Stimulated activated CD8-positive, alpha-beta memory T cell treated with anti-CD3 and anti-CD28 coated beads, Interleukin-4, amount 100 ng/mL, for 24 hours (primary cell): ENCODE results near the gene KMT2B.

Source experiments
- DNase-seq: peaks from one replicate; pipeline ENCODE4 v3.0.0-alpha.2; 2020; ENCODE audit warnings: low read depth

The KMT2B gene

GRCh38 chr19:35742121-35742724 is 24.4 kb downstream of the KMT2B start, which contains the start of gene IGFLR1:
Gene IGFLR1 (minus strand): TSS chr19:35742452. CDS start chr19:35741180, 1,272 bp downstream.
- peak; percentile 58 for DNase-seq

GRCh38 chr19:35743640-35744429 is 26.0 kb downstream of the KMT2B start:
- DNase-seq, result no peak

DNA sequence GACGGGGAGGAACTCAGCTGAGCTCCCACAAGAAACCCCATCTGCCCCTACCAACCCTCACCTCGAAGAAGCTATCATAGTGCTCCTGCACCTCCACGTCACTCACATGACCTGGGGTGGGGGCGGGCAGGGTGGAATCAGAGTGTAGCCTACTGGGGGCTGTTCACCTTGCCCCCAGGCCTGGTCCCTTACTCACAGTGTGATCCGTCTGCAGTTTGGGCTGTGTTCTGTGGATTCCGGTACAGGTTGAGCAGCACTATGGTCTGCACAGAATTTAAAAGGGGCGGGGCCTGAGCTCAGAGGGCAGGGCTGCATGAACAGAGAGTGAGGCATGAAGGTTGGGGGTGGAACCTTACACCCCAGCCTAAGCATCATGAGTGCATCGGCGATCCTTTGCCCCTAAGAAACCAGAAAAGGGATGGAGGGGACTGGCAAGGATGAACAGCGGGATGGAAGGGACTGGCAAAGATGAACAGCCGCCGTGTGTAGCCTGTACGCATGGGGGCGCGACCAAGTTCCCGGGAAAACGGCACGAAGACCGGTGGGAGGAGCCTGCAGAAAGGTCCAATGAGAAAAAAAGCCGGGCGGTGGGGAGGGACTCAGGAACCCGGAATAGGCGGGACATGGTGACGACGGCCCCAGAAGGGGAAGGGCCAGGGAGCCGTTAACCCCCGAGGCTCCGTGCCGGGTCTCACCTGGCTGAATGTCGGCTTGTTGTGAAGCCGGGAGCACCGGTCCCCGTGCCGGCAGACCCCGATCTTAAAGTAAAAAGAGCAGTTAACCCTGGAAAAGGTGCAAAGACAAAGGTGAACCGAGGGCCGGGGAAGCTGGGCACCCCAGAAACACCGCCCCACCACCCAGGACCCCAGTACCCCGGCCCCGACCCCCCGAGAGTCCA is 26.9 kb downstream of the KMT2B start:
- peak; percentile 83 for DNase-seq

- peak; percentile 92 for DNase-seq
Observed at GRCh38 chr19:35745328-35746086, 27.7 kb downstream of the KMT2B start, which contains the start of the genes PSENEN and U2AF1L4. Gene PSENEN (plus strand): TSS chr19:35745651. CDS start chr19:35745931, 280 bp downstream. Gene U2AF1L4 (minus strand): TSS chr19:35745418. CDS start chr19:35745391, 27 bp downstream.

- DNase-seq, result no peak
Observed at GRCh38 chr19:35746087-35746462, 28.3 kb downstream of the KMT2B start.

DNA sequence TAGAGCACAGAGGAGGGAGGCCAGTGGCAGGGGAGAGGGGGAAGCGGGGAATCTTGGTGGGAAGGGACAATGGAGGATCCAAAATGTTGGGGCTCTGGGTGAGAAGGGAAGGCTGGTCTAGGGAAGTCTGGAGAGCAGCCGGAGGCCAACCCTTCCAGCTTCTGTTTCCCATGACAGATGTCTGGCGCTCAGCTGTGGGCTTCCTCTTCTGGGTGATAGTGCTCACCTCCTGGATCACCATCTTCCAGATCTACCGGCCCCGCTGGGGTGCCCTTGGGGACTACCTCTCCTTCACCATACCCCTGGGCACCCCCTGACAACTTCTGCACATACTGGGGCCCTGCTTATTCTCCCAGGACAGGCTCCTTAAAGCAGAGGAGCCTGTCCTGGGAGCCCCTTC is 28.7 kb downstream of the KMT2B start:
- no peak for DNase-seq

DNA sequence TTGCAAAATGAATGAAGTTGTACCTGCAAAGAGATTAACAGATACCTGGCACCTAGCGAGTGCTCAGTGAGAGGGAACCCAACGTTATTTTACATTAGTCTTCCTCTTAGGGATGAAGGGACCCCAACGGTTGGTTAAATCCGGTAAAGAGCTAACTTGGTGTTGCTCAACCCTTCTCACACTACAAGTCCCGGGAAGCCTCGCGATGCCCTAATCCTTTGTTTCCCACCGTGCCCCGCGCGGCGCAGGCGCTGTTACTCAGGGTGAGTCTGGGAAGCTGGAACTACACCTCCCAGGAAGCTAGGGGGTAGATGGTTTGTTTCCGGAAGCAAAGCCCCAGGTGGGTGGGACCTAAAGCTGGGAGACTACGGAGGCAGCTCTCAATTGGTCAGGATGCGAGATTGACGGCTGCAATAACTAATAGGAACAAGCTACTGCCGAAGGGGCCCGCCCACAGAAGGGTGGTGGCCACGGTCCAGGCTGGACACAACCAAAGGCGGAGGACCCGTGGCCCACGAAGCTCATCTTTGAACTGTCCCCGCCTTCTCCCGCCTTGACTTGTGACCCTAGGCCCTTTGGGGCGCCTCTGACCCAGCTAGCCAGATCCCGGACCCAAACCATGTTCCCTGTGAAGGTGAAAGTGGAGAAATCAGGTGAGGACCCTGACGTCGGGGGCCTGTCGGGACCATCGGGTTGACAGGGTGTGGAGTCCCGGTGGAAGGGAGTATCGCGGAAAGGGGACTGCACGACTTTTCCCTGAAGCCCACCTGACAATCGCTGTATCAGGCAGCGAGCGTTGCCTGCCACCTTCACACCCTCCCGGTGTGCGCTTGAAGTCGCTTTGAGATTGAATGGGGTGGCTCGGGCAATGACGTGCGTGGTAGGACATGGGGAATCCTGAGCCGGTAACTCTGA is 30.6 kb downstream of the KMT2B start, which contains the start of gene LIN37:
Gene LIN37 (plus strand): TSS at position 471 of the 915 bp plus-strand sequence. CDS start 149 bp downstream, at position 620.
- DNase-seq, result peak; percentile 98

GRCh38 chr19:35750167-35750566 is 32.4 kb downstream of the KMT2B start:
- no peak for DNase-seq

DNA sequence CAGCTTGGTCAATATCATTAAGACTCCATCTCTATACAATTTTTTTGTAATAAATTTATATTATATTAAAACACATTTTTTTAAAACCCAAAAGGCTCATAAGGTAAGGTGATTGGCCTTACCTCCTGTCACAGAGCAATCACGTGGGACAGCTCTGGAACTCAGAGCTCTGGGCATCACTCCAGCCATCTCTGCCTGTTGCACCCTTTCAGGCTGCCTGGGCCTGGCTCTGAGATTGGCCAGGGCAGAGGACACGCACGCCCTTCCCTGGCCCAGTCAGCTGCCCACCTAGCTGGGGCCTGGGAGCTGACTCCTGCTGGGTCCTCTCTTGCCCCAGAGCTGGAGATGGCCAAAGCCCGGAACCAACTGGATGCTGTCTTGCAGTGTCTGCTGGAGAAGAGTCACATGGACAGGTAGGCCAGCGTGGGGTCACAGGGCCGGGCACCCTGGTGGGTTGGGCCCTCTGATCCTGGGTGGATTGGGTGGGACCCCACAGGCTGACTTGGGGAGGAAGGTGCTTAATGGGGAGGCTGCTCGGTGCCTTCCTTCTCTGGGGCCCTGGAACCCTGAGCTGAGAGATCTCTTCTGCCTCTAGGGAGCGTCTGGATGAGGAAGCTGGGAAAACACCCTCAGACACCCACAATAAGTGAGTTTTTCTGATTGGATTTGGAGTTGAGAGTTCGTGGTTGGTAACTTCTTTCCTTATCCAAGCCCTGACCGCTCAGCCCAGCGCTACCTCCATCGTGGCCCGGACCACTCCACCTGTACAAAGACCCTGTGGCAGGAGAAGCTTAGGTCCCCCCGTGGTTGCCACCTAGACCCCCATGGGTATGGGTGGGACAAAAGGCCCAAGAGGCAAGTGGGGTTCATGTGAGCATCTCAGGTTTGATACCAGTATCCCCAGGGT is 34.3 kb downstream of the KMT2B start:
- no peak for DNase-seq

GRCh38 chr19:35752746-35753350 is 35.0 kb downstream of the KMT2B start:
- no peak for DNase-seq

- no peak for DNase-seq
Observed at GRCh38 chr19:35753634-35754369, 36.0 kb downstream of the KMT2B start.

DNA sequence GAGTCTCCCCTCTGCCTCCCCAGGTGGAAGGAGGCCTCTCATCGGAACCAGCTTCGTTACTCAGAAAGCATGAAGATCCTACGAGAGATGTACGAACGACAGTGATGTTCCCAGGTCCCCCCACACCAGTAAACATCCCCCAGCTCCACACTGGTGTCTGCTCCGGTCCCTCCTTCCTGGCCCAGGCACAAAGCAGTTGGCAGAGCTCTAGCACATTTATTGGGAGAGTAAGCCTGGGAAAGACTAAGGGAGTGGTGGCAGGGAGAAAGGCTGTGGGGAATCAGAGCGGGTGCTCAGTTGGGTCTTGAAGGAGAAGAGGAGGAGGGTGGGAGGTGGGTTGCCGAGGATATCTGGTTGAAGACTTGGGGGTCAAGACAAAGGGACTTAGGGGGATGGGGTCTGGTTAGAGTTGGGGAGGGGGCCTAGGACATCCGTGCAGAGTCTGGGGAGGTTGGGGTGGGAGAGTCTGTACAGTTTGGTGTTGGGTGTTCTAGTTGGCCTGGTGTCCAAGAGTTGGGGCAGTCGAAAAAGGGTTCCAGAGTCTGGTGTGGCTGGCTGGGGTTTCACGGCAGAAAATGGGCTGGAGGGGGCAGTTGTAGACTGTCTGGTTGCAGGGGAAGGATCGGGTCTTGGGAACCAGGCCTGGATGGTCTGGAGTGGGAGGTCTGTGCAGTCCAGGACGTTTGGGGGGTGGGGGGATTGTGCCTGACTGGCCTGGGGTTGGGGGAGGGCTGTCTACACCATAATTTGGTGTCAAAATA is 36.7 kb downstream of the KMT2B start:
- DNase-seq, result no peak

DNA sequence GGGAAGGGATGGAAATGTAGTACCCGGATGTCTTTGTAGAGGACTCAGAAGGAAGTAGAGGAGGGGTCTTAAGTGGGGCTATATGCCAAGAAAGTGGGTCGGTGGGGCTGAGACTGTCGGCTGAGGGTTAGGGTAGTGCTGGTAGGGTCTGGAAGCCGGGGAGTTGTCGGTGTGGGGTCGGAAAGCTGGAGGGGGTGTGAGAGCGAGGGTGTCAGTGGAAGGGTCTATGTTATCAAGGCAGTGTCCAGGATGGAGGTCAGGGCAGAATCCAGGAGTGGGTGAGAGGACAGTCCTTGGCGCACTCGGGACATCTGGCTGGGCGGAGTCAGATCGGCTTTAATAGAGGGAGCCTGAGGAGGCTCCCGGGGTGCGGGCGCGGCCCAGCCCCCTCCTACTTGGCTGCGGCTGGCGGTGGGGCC is 37.3 kb downstream of the KMT2B start:
- no peak for DNase-seq

GRCh38 chr19:35755550-35756376 is 38.0 kb downstream of the KMT2B start:
- DNase-seq, result peak; percentile 33

DNA sequence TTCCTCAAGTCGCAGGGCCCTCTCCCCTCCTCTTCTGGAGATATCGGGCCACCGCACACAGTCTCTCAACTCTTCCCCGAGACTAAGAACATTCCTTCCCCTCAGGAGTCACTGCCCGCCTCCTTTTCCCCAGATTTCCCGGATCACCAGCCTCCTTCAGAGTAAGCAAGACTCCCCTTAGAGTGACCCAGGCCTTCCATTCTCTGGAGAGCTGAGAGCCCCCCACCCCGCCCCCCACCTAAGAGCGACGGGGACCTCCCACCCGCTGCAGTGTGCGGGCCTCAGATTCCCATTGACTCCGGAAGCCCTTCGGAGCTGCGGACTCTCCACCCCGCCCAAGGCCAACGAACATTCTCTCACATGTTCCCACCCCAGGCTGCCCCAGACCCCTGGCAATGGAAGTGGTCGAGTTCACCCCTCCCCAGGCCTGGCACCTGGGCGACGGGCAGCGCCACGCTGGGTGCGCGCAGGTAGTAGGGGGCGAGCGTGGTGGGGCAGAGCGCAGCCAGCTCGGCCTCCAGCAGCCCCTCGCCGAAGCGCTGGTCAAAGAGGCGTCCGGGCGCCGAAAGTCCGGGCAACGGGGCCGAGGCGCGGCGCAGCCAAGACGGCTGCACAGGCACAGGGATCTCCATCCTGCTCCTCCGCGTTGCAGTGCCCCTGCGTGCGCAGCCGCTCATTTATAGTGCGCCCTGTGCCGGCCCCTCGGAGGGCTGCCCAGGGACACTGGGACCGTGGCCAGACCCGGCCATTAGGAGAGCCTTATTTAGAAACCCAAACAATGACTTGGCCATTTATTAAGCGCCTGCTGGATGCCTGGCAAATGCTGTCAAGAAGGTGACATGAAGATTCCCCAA is 38.8 kb downstream of the KMT2B start, which contains the start of gene HSPB6:
Gene HSPB6 (minus strand): TSS at position 653 of the 854 bp plus-strand sequence. CDS start 21 bp downstream, at position 632.
- DNase-seq, result no peak
